ENCODE measurements around the gene AKT1. TPM values are rescaled to one million over a fixed set of nuclear protein-coding genes. Genes with fewer than 3 reads are reported as not detected.
A peak's percentile ranks its signal among the peaks of the same experiment; 100 is the strongest.

The AKT1 gene
- total RNA-seq, 1 donor from 2014 or later, result 133 TPM

DNA sequence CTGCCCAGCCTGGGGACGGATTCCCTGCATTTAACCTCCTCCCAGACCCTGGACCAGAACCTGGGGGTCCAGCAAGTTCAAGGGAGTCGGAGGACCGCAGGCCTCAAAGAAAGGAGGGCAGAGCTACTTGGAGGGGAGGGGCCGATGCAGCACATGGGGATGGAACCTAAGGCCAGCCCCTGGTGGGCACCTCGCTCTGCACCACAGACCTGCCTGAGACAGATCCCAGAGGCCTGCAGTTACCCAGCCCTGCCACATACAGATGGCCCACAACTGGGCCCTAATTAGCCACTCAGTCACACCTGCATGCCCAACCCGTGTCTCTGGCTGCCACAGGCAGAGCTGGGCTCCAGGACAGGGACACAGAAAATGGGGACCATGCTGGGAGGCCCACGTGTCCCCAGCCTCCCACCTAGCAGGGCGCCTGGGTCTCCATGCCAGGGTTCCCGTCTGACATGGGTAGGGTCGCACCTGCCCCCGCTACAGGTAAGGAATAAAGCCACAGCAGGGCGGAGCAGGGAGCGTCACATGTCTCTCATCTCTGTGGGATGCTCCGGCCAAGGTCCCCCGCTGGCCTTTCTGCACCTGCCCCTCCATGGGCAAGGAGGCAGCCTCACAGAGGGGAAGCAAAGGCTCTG lies 16.7 kb downstream of the AKT1 start:
- no peak overlapping the region for H3K4me3 Mint-ChIP-seq (ENCODE audit: unreplicated experiment)
- H3K36me3 Mint-ChIP-seq (ENCODE audit: low read depth, unreplicated experiment), result peaks cover 12% of the 10 kb centered on the region
- H3K27me3 Mint-ChIP-seq (ENCODE audit: unreplicated experiment), result peaks cover 10% of the 10 kb centered on the region
- TF ChIP-seq, protein P1, sequence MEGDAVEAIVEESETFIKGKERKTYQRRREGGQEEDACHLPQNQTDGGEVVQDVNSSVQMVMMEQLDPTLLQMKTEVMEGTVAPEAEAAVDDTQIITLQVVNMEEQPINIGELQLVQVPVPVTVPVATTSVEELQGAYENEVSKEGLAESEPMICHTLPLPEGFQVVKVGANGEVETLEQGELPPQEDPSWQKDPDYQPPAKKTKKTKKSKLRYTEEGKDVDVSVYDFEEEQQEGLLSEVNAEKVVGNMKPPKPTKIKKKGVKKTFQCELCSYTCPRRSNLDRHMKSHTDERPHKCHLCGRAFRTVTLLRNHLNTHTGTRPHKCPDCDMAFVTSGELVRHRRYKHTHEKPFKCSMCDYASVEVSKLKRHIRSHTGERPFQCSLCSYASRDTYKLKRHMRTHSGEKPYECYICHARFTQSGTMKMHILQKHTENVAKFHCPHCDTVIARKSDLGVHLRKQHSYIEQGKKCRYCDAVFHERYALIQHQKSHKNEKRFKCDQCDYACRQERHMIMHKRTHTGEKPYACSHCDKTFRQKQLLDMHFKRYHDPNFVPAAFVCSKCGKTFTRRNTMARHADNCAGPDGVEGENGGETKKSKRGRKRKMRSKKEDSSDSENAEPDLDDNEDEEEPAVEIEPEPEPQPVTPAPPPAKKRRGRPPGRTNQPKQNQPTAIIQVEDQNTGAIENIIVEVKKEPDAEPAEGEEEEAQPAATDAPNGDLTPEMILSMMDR (IDR thresholded peaks at IDR 0.05; ENCODE audit: unreplicated experiment), result no peak
- no peaks in the 10 kb centered on the region for H3K4me1 Mint-ChIP-seq (ENCODE audit: unreplicated experiment)
- no peak for DNase-seq (ENCODE audit: low spot score)
- no peaks in the 10 kb centered on the region for H3K9me3 Mint-ChIP-seq (ENCODE audit: unreplicated experiment)
- H3K27ac Mint-ChIP-seq (ENCODE audit: unreplicated experiment), result no peak overlapping the region

DNA sequence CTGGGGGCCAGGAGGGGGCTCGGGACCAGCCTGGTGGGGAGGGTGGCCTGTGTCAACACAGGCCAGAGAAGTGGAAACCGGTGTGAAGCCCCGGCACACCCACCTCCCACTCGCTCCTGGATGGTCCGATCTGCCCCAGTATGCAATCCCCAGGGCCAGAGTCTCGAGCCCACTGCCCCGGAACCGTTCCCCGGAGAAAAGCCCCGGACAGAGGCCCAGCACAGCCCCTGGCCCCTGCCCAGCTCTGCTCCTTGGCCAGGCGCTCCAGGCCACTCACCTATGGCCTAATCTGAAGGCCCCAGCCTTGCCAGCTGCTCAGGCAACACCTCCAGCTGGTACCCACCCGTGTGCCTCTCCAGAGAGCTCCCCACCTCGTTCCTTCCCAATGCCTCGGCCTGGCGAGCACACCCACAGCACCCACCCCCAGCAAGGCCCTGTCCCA lies 17.7 kb downstream of the AKT1 start:
- TF ChIP-seq, protein P1 (IDR thresholded peaks at IDR 0.05; ENCODE audit: unreplicated experiment), result no peak
- H3K4me3 Mint-ChIP-seq (ENCODE audit: unreplicated experiment), result no peak overlapping the region
- H3K9me3 Mint-ChIP-seq (ENCODE audit: unreplicated experiment), result no peaks in the 10 kb centered on the region
- no peak overlapping the region for H3K27ac Mint-ChIP-seq (ENCODE audit: unreplicated experiment)
- H3K27me3 Mint-ChIP-seq (ENCODE audit: unreplicated experiment), result peaks cover 12% of the 10 kb centered on the region
- DNase-seq (ENCODE audit: low spot score), result no peak
- no peaks in the 10 kb centered on the region for H3K4me1 Mint-ChIP-seq (ENCODE audit: unreplicated experiment)
- peaks cover 12% of the 10 kb centered on the region for H3K36me3 Mint-ChIP-seq (ENCODE audit: low read depth, unreplicated experiment)

DNA sequence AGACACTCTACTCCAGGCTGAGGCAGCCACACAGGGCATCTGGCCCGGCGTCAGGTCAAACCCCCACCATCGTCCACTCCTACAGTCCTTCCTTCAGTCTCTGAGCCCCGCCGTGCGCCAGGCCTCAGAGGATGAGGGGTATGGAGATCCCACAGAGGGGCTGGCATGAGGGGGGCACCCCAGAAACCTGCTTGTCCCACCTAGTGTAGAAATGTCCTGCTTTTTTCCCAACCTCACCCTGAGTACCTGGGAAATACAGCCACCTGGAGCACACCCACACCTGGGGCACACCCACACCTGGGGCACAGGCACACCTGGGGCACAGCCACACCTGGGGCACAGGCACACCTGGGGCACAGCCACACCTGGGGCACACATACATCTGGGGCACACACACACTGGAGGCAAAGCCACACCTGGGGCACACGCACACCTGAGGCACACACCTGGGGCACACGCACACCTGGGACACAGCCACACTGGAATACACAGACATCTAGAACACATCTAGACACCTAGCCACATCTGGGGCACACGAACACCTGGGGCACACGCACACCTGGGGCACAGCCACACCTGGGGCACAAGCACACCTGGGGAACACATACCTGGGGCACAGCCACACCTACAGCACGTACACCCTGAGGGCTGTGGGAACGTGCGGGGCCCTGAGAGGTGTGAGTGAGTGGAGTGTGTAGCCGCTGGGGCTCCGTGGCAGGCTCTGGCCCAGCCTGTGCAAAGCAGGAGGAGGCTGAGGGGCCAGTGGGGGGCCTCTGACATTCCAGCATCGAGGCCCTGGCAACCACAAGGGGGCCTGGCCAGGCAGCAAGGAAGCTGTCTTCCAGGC lies 18.4 kb downstream of the AKT1 start:
- H3K27me3 Mint-ChIP-seq (ENCODE audit: unreplicated experiment), result peaks cover 11% of the 10 kb centered on the region
- no peak for DNase-seq (ENCODE audit: low spot score)
- H3K4me1 Mint-ChIP-seq (ENCODE audit: unreplicated experiment), result no peaks in the 10 kb centered on the region
- H3K9me3 Mint-ChIP-seq (ENCODE audit: unreplicated experiment), result no peaks in the 10 kb centered on the region
- no peak overlapping the region for H3K27ac Mint-ChIP-seq (ENCODE audit: unreplicated experiment)
- H3K36me3 Mint-ChIP-seq (ENCODE audit: low read depth, unreplicated experiment), result peaks cover 13% of the 10 kb centered on the region
- TF ChIP-seq, protein P1 (IDR thresholded peaks at IDR 0.05; ENCODE audit: unreplicated experiment), result no peak
- peak overlapping the region; percentile 73 for H3K4me3 Mint-ChIP-seq (ENCODE audit: unreplicated experiment)

DNA sequence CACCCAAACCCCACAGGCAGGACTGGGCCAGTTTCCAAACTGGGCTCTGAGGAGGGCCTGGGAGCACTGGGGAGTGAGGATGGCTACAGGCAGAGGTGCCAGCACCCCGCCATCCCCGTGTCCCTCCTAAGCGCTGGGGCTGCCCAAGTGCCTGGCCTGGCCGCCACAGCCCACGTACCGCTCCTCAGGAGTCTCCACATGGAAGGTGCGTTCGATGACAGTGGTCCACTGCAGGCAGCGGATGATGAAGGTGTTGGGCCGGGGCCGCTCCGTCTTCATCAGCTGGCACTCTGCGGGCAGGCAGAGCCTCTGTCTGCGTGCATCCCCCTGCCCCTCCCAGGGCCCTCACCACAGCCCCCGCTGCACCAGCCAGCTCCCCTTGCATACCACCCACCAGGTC lies 19.1 kb downstream of the AKT1 start:
- H3K27ac Mint-ChIP-seq (ENCODE audit: unreplicated experiment), result peak overlapping the region; percentile 57
- no peaks in the 10 kb centered on the region for H3K9me3 Mint-ChIP-seq (ENCODE audit: unreplicated experiment)
- H3K4me3 Mint-ChIP-seq (ENCODE audit: unreplicated experiment), result peak overlapping the region; percentile 73
- H3K36me3 Mint-ChIP-seq (ENCODE audit: low read depth, unreplicated experiment), result peaks cover 19% of the 10 kb centered on the region
- no peak for DNase-seq (ENCODE audit: low spot score)
- TF ChIP-seq, protein P1 (IDR thresholded peaks at IDR 0.05; ENCODE audit: unreplicated experiment), result no peak
- H3K4me1 Mint-ChIP-seq (ENCODE audit: unreplicated experiment), result no peaks in the 10 kb centered on the region
- peaks cover 13% of the 10 kb centered on the region for H3K27me3 Mint-ChIP-seq (ENCODE audit: unreplicated experiment)

DNA sequence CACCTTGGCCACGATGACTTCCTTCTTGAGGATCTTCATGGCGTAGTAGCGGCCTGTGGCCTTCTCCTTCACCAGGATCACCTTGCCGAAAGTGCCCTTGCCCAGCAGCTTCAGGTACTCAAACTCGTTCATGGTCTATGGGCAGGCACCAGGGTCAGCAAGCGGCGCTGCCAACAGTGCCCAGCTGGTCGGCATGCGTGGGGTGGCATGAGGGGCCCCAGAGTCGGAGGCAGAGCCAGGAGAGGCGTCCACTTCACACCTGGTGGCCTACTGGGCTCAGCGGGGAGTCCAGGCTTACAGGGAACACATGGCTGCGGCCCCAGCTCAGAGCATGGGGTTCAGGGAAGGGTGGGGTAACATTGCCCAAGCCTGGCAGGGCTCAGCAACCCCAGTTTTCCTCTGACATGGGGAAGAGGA lies 20.5 kb downstream of the AKT1 start:
- no peak overlapping the region for H3K4me3 Mint-ChIP-seq (ENCODE audit: unreplicated experiment)
- peaks cover 27% of the 10 kb centered on the region for H3K36me3 Mint-ChIP-seq (ENCODE audit: low read depth, unreplicated experiment)
- peaks cover 10% of the 10 kb centered on the region for H3K27me3 Mint-ChIP-seq (ENCODE audit: unreplicated experiment)
- DNase-seq (ENCODE audit: low spot score), result no peak
- H3K4me1 Mint-ChIP-seq (ENCODE audit: unreplicated experiment), result no peaks in the 10 kb centered on the region
- TF ChIP-seq, protein P1 (IDR thresholded peaks at IDR 0.05; ENCODE audit: unreplicated experiment), result no peak
- no peaks in the 10 kb centered on the region for H3K9me3 Mint-ChIP-seq (ENCODE audit: unreplicated experiment)
- H3K27ac Mint-ChIP-seq (ENCODE audit: unreplicated experiment), result no peak overlapping the region

All from endothelial cell (in vitro differentiated cells).